IPS-18c (cell line): Measurements from ENCODE around the gene TGFBR2.

Experiments
- H3K4me3 ChIP-seq: 2 replicates; pipeline ENCODE4 v1.7.0; 2013; ENCODE audit warnings: low read depth, mild to moderate bottlenecking, low read length, moderate library complexity; ENCODE audit not compliant: insufficient read depth
- H3K9me3 ChIP-seq: one replicate; pipeline ENCODE4 v1.6.1; 2013; ENCODE audit warnings: mild to moderate bottlenecking, low read length, moderate library complexity; ENCODE audit not compliant: control insufficient read depth, insufficient read depth

Gene TGFBR2

DNA sequence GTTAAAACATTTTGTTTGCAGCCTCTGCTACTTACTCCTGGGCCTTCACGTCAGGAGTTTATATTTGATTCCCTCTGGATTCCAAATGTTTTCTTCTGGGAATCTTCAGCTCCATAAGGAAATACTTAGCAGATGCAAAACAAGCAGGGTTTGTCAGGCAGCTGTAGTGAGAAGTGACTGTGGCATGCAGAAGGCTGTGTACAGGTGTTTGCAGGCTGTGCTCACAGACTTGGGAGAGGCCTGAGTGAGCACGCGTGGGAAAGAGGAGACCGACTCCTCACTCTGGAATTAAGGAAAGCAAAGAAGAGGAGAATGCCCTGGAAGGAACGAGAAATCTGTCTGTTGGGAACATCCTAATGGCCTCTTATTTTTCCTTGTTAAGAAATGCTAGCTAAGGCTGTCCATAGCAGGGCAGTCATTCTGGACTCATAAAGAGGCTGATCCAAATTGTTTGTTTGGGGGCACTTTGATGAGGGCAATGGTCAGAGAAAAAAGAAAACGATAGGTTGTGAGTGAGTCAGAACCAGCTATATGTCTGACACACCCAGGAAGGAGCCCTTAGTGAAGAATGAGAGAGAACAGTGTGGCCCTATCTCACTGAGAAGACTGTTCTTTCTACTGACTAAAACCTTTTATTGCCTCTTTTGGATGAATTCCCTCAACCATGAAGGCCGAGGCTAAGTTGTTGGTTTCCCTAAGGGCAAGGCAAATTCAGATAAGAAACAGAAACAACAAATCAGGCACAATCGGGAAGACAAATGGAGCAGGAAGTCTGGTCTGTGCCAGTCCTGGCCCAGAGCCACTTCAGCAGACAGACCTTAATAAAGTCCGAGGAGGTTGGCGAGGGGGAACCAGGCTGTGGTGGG lies 82.6 kb downstream of the TGFBR2 start:
- H3K4me3 ChIP-seq = no peak overlapping the region
- H3K9me3 ChIP-seq = no peaks in the 10 kb centered on the region

DNA sequence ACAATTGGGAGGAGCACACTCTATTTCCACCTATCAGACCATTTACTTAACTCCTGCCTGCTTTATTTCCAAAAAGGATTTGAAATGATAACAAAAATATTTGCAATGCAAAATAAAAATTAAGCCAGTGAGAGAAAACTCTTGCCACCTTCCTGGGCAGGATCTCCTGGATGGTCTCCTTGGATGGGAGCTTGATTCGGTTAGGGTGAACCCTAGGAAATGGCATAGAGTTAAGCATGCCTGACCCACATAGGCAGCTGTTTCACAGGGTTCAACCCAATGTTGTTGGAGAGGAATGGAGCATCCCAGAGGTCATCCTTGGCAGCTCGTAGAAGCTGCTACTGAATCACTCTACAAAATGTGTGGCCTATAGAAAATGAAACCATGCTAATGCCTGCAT lies 83.8 kb downstream of the TGFBR2 start:
- H3K9me3 ChIP-seq = no peaks in the 10 kb centered on the region
- no peak overlapping the region for H3K4me3 ChIP-seq

DNA sequence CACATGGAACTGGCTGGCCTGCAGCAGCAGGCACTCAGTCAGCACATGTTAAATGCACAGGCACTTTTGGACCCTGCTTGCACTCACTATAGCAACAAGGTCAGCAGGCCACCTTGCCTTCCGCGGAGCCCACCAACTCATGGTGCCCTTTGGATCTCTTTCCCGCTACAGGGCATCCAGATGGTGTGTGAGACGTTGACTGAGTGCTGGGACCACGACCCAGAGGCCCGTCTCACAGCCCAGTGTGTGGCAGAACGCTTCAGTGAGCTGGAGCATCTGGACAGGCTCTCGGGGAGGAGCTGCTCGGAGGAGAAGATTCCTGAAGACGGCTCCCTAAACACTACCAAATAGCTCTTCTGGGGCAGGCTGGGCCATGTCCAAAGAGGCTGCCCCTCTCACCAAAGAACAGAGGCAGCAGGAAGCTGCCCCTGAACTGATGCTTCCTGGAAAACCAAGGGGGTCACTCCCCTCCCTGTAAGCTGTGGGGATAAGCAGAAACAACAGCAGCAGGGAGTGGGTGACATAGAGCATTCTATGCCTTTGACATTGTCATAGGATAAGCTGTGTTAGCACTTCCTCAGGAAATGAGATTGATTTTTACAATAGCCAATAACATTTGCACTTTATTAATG lies 85.0 kb downstream of the TGFBR2 start:
- no peak overlapping the region for H3K4me3 ChIP-seq
- no peaks in the 10 kb centered on the region for H3K9me3 ChIP-seq

DNA sequence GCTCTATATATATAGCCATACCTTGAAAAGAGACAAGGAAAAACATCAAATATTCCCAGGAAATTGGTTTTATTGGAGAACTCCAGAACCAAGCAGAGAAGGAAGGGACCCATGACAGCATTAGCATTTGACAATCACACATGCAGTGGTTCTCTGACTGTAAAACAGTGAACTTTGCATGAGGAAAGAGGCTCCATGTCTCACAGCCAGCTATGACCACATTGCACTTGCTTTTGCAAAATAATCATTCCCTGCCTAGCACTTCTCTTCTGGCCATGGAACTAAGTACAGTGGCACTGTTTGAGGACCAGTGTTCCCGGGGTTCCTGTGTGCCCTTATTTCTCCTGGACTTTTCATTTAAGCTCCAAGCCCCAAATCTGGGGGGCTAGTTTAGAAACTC lies 85.5 kb downstream of the TGFBR2 start:
- Histone ChIP-seq H3K9me3 (no peaks in the 10 kb centered on the region), H3K4me3 (no peak overlapping the region)

DNA sequence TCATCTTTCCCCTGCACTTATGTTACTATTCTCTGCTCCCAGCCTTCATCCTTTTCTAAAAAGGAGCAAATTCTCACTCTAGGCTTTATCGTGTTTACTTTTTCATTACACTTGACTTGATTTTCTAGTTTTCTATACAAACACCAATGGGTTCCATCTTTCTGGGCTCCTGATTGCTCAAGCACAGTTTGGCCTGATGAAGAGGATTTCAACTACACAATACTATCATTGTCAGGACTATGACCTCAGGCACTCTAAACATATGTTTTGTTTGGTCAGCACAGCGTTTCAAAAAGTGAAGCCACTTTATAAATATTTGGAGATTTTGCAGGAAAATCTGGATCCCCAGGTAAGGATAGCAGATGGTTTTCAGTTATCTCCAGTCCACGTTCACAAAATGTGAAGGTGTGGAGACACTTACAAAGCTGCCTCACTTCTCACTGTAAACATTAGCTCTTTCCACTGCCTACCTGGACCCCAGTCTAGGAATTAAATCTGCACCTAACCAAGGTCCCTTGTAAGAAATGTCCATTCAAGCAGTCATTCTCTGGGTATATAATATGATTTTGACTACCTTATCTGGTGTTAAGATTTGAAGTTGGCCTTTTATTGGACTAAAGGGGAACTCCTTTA lies 86.2 kb downstream of the TGFBR2 start:
- Histone ChIP-seq H3K9me3 (no peaks in the 10 kb centered on the region), H3K4me3 (no peak overlapping the region)

DNA sequence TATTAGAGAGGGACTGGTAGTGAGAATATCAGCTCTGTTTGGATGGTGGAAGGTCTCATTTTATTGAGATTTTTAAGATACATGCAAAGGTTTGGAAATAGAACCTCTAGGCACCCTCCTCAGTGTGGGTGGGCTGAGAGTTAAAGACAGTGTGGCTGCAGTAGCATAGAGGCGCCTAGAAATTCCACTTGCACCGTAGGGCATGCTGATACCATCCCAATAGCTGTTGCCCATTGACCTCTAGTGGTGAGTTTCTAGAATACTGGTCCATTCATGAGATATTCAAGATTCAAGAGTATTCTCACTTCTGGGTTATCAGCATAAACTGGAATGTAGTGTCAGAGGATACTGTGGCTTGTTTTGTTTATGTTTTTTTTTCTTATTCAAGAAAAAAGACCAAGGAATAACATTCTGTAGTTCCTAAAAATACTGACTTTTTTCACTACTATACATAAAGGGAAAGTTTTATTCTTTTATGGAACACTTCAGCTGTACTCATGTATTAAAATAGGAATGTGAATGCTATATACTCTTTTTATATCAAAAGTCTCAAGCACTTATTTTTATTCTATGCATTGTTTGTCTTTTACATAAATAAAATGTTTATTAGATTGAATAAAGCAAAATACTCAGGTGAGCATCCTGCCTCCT lies 87.2 kb downstream of the TGFBR2 start:
- Histone ChIP-seq H3K4me3 (no peak overlapping the region), H3K9me3 (no peaks in the 10 kb centered on the region)

DNA sequence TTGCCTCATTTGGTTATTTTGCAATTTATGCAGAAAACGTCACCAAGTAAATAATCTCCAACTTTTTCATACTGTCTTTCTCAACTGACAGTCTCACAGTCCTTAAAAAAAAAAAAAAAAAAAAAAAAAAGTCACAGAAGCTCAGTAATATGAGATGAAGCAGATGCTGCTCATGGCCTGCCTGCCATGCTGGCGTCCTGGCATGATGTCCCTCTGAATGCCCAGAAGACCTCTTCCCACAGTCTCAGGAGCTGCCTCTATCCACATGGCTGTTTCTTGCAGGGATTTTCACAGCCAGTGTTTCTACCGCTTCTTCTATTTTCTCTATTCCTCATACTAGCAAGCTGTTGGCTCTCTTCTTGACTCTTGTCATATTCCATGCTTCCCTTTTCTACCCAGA lies 87.7 kb downstream of the TGFBR2 start:
- Histone ChIP-seq H3K4me3 (no peak overlapping the region), H3K9me3 (no peaks in the 10 kb centered on the region)

DNA sequence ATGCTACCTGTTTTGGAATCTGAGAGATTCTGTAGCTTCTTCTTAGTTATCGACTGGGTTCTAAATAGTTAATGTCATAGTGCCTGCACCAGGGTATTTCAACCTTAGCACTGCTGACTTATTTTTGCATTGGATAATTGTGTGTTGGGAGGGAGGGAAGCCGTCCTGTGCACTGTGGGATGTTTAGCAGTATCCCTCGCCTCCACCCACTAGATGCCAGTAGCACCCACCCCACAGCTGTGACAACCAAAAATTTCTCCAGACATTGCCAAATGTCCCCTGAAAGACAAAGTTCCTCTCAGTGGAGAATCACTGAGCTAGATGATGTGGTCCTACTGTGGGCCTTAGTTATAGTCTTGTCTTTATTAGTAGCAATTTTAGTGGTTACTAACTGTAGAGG lies 88.3 kb downstream of the TGFBR2 start:
- no peaks in the 10 kb centered on the region for H3K9me3 ChIP-seq
- no peak overlapping the region for H3K4me3 ChIP-seq

DNA sequence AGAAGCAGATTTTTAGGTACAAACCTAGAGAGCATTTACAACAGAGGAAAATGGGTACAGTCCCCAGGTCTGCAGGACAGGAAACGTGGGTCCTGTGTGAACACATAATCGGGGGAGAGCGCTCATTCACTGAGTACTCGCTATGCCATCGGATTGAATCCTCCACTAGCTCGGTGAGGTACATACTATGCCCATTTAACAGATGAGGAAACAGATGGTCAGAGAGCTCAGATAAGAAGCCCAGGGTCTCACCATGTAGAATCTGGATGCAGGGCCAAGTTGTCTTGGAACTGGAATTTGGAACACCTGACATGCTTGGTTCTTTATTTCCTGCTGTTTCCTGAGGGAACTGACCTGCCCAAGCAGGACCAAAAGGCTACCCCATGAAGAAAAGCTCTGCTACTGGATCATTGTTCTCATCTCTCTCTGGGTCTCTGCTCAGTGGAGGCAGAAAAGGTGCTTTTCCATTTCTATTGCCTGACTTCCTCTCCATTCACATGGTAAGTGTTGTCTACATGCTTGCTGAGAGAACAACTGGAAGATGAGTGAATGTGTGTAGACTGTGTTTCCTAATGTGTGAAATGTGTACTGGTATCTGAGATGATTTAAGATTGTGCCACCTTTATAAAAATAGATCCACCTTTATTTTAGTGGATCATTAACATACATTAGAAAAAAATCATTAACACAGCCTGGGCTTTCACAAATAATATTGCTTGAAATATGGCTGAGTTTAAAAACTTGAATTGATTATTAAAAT lies 89.1 kb downstream of the TGFBR2 start:
- Histone ChIP-seq H3K4me3 (no peak overlapping the region), H3K9me3 (no peaks in the 10 kb centered on the region)

DNA sequence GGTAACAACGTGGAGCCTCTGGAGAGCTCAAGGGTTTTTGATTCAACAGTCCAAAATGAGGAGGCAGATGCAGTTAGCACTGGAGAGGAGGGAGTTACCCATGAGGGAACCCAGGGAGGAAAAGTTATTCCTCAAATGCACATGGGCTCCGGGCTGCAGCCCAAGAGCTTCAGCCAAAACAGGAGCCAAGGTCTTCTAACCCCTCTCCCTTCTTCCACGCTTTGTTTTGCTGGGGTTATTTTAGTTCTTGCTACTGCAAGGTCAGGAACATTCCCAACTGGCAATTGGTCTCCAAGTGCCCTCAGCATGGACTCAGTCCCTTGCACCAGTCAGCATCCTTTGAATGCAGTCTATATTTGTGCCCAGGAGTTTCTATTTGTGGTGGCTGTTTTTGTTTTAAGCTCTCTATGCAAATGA lies 90.0 kb downstream of the TGFBR2 start:
- Histone ChIP-seq H3K9me3 (no peaks in the 10 kb centered on the region), H3K4me3 (no peak overlapping the region)

DNA sequence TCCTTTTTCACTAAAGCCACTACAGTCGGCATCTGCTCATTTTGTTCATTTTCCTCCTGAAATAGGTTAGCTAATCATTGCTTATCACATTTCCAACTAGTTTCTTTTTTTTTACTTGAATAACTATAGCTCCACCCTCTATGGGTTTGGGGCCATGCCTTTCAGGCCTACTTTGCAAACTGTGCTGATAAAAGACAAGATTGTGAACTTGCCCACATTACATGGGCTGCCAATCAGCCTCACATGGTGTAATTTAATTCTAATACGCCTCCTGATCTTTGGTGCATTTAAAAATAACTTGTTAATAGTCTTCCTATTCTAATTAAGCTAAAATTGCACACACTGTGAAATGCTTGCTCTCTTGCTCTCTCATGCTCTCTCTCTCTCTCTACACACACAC lies 90.5 kb downstream of the TGFBR2 start:
- Histone ChIP-seq H3K9me3 (no peaks in the 10 kb centered on the region), H3K4me3 (no peak overlapping the region)

DNA sequence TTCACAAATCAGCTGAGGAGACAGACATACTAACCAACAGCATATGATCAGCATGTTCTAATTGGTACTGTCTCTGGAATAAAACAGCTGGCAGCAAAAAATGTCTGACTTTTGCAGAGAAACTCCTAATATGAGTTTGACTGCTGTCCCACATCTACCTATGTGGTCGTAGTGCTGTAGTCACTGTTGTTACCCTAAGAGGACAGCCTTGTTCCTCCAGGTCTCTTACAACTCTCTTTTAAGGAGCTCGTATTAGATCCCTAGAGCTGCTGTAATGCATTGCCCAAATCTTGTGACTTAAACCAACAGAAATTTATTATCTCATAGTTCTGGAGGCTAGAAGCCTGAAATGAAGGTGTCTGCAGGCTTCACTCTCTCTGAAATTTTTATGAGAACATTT lies 92.1 kb downstream of the TGFBR2 start:
- peaks cover 4% of the 10 kb centered on the region for H3K9me3 ChIP-seq
- H3K4me3 ChIP-seq = no peak overlapping the region

DNA sequence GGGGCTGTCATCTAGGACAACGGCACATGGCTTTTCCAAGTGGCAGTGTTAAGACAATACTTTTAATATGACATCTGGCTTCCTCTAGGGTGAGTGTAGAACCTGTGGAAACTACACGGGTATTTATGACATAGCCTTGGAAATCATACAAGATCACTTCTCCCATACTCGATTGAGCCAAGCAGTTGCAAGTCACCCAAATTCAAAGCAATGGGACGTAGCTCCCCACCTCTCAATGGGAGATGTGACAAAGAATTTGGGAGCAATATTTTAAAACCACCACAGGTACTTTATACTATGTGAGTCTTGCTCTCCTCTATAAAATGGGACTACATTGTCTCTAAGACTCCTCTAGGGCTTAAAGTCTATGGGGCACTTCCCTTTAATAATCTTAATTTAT lies 93.5 kb downstream of the TGFBR2 start:
- H3K4me3 ChIP-seq = no peak overlapping the region
- H3K9me3 ChIP-seq = peaks cover 4% of the 10 kb centered on the region

DNA sequence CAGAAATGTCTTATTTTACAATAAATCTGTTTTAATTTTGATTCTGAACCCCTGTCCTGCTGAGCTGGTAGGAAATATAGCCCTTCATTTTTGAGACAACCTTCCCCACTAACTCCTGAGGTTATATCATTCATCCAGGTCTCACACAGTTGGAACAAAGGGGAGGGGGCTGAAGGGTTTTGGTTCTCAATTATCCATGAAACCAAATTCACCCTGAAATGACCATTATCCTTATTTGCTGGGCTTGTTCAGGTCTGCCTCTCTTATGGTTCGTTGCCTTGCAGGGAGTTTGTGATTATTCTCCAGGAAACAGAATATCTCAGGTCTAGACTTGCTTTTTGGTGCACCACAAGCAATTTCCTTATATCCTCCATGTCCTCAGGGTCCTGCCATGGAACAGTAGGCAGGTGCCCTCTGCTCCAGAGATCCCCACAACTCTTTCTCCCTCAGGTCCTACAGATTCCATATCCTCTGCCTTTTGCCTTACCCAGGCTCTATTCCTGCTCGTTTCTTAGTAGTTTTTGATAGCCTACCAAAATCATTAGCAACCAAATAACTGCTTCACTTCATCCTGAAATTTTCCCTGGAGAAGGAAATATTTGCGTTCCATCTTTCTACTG lies 94.4 kb downstream of the TGFBR2 start:
- H3K9me3 ChIP-seq = peaks cover 4% of the 10 kb centered on the region
- no peak overlapping the region for H3K4me3 ChIP-seq

DNA sequence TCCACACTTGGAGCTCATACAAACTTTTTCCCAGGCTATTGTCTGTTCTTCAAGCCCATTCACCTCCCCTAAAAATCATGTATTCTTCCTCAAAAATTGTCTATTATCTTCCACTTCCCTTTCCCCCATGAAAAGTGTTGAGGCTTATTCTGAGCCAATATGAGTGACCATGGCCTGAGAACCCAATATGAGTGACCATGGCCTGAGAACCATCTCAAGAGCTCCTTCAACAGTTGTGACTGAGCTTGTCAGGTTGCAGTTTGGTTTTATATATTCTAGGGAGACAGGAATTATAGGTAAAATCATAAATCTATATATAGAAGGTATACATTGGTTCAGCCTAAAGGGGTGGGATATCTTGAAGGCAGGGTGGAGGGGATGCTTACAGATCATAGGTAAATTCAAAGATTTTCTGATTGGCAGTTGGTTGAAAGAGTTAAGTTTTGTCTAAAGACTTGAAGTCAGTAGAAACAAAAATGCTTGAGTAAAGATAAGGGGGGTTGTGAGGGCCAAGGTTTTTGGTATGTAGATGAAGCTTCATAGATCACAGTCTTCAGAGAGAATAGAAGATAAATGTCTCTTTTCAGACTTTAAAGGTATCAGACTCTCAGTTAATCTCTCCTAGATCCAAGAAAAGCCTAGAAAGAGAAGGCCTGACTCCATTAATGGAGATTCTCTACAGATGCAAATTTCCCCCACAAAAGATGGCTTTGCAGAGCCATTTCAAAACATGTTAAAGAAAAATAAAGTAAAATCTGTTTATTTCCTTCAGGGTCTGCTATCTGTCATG lies 95.8 kb downstream of the TGFBR2 start:
- peaks cover 4% of the 10 kb centered on the region for H3K9me3 ChIP-seq

DNA sequence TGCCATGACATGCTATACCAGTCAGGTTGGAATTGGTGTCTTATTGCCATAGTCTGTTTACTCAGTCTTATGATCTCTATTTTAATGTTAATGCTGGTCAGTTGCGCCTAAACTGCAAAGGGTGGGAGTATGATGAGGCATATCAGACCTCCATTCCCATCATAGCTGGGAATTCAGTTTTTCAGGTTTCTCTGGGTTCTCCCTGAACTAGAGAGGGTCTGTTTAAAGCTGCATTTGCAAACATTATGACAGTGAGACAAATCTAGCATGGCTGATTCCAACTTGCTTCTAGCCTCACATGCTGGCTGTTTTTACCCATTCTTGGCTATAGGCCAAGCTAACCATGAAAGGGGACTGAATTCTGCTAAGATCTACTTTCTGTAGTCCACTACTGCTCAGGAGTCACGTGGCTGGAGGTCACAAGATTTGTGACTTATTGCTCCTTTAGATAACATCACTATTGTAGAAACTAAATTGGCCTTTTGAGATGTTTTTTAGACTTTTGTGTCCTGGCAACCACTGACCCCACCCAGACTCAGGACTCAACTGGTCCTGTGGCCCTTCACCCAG lies 96.5 kb downstream of the TGFBR2 start:
- Histone ChIP-seq H3K4me3 (no peak overlapping the region), H3K9me3 (peaks cover 4% of the 10 kb centered on the region)

More for the DNA sequence above, 95.8 kb downstream of the TGFBR2 start:
- no peak overlapping the region for H3K4me3 ChIP-seq
